HuH-7.5 (cell line): Measurements from ENCODE around the gene GGT6.
"Not testable (repeated sequence)": the region's sequence is repeated elsewhere in the genome, so short reads cannot be mapped to it uniquely, and the experiment has no call there.

ENCODE experiments used
- DNase-seq: peaks from one replicate; pipeline ENCODE4 v3.0.0; 2011; ENCODE audit warnings: low spot score

GGT6 gene

GRCh38 chr17:4560421-4560820 is at the start of gene GGT6:
Gene GGT6 (minus strand): TSS chr17:4560577. CDS start chr17:4560521, 56 bp downstream.
- DNase-seq: no peak

- no peak for DNase-seq
Measured at GRCh38 chr17:4610162-4610561, 49.8 kb upstream of the GGT6 start.

GRCh38 chr17:4609761-4610160 is 49.4 kb upstream of the GGT6 start:
- no peak for DNase-seq

DNA sequence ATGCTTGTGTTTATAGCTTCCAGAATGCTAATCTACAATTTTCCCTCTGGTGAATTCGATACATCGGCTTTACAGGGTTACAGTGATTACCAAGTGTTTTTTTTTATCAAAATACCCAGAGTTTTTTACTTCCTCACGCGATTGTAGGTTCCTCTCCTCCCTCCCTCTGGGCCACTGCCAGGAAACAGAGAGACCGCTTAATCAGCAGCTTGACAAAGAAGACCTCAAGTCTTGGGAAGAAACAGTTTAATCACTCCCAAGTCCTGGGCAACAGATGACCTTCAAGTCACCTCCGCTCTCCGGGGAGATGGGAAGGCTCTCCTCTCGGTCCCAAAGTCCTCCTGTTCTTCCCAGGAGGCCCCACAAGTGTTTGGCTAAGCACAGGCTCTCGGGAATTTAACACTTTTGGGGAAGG is 47.4 kb upstream of the GGT6 start:
- no peak for DNase-seq

- no peak for DNase-seq
Measured at GRCh38 chr17:4607261-4607741, 46.9 kb upstream of the GGT6 start.

DNA sequence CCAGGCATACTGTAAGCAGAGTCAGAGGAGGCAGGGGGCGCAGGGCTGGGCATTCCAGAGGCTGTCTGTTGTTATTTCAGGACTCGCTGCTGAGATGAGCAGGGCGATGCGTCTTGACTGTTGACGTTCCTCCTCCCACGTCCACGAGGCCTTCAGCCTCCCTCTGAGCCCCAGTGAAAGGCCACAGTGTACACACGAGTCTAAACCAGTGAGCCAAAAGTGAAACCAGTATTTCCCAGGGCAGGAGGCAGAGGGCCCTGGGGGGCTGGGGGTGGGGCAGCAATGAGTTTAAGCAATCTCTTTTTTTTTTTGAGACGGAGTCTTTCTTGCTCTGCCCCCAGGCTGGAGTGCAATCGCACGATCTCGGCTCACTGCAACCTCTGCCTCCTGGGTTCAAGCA is 45.4 kb upstream of the GGT6 start:
- DNase-seq: no peak

DNA sequence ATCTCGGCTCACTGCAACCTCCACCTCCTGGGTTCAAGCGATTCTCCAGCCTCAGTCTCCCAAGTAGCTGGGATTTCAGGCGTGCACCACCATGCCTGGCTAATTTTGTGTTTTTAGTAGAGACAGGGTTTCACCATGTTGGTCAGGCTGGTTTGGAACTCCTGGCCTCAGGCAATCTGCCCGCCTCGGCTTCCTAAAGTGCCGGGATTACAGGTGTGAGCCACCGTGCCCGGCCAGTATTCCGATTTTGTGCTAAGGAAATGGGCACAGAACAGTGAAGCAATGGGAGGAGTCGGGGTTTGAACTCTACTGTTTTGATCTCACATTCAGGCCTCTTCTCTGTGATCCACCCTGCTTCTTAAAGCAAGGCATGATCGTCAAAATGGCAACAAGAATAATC is 44.4 kb upstream of the GGT6 start:
- not testable (repeated sequence) for DNase-seq

DNA sequence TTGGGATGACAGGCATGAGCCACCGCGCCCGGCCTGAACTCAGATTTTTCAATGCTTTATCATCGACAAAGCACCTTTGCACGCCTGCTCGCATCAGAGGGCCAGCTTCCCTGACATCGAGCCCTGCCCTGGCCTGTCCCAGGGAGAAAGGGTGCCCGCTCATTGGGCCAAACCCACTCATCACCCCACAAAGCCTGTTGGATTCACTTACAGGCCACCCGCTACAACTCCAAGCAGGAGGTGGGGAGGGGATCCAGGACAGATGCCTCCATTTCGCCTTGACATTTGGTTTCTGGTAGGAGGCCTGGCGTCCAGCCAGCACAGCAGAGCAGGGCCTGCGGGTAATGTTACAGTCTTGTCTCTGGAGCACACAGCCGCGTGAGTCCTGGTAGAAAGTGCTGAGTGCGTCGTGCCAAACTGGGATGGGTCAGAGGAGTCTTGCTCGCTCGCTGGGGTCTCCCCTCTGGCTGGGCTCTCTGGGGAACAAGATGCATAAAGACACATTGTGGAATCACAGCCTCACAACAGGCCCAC is 43.8 kb upstream of the GGT6 start:
- DNase-seq: no peak

- no peak for DNase-seq
Measured at GRCh38 chr17:4602041-4602440, 41.7 kb upstream of the GGT6 start.

GRCh38 chr17:4601326-4601725 is 40.9 kb upstream of the GGT6 start:
- no peak for DNase-seq

DNA sequence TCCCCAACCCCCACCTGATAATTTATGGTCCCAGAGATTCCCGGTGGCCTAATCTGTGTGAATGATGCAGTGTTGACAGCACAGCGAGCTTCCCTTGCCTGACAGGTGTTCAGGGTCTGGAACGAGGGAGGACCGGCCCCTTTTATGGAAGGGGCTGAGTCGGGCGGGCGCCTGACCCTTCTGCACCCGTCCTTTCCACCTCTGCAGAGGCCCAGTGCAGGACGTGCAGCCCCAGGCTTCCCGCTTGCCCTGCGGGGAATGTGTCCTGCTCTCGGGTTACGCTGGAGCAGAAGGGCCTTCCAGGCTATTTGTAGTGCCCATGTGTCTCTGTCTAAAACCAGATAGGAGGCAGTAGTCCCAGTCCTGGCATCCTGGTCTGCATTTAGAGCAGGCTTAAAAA is 40.2 kb upstream of the GGT6 start:
- no peak for DNase-seq

DNA sequence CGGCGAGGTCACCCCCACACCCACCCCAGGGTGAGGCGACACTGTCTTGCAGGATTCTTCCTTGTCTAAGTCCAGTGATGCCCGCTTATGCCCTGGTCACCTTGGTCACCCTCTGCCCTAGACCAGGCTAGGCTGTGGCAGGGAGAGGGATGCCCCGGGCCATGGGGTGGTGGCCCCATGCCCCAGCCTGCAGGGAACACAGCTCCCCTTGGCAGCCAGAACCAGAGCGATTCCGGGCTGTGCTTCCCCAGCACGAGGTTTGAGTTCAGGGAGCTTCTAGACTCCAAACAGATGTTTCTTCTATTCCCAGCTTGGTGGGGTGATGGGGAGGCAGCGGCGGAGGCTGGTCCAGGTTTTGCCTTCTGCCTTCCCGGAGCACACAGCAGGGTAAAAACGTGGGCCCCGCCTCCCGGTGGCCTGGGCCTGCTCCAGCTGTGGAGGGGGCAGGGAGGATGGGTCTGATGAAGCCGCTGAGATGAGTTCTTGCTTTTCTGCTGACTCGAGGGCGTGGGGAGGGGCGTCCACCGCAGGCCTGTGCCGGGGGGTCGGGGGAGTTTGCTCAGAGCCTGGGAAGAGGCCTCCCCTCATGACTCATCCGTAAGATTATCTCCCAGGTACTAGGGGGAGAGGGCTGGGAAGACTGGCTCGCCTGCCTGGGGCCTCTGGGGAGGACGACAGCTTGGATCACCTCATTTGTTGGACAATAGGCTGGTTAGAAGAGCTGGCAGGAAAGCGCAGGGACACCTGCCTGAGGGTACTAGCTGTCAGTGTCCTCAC is 39.3 kb upstream of the GGT6 start:
- no peak for DNase-seq

DNA sequence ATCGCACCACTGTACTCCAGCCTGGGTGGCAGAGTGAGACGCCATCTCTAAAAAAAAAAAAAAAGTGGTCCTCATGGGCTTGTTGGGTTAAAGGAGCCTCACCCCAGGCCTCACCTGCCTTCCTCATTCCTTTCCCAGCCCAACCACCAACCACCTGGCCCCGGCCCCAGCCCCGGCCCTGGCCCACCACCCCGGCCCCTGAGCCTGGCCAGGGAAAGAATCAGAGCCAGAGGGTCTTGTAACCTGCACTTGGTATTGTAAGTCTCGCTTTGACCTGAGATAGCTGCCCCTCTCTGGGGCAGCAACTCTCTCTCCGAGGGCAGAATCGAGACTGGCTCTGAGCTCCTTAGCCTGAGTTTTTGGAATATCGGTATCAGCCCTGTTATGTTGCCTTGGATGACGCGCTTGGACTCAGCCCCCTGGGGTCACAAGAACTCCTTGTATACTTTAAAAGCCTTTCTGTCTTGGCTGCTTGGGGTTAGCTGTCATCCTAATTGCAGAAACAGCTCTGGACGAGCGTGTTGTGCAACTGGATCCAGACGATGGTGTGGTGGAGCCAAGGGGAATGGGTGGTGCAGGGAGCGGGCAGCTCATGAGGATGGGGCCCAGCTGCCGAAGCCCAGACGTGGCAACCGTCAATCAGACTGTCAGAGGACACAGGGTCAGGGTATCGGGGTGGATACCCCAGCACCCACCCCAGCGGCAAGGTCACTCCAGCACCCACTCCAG is 38.6 kb upstream of the GGT6 start:
- DNase-seq: no peak

GRCh38 chr17:4597975-4598374 is 37.6 kb upstream of the GGT6 start:
- no peak for DNase-seq

DNA sequence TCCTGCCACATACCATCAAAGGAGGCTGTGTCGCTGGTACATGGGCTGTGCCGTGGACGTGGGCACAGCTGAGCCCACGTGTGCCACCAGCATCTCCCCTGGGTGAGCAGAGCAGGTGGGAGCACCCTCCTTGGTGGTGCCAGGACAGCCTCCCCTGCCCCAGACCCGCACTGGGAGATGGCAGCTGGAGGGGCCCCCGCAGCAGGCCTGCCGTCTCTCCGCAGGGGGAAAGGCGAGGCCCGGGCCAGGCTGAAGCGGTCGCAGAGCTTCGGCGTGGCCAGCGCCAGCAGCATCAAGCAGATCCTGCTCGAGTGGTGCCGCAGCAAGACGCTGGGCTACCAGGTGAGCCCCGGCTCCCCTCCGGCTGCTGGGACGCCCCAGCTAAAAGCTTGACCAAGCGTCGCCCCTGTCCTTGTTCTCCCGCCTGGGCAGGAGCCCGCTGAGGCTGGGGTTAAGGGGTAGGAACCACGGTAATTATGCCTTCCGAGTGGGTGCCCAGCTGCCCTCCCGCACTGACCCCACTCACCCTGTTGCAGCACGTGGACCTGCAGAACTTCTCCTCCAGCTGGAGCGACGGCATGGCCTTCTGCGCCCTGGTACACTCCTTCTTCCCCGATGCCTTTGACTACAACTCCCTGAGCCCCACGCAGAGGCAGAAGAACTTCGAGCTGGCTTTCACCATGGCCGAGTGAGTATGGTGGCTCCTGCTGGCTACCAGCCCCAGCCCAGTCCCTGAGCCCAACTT is 36.4 kb upstream of the GGT6 start:
- DNase-seq: no peak

GRCh38 chr17:4595685-4596342 is 35.4 kb upstream of the GGT6 start:
- not testable (repeated sequence) for DNase-seq

DNA sequence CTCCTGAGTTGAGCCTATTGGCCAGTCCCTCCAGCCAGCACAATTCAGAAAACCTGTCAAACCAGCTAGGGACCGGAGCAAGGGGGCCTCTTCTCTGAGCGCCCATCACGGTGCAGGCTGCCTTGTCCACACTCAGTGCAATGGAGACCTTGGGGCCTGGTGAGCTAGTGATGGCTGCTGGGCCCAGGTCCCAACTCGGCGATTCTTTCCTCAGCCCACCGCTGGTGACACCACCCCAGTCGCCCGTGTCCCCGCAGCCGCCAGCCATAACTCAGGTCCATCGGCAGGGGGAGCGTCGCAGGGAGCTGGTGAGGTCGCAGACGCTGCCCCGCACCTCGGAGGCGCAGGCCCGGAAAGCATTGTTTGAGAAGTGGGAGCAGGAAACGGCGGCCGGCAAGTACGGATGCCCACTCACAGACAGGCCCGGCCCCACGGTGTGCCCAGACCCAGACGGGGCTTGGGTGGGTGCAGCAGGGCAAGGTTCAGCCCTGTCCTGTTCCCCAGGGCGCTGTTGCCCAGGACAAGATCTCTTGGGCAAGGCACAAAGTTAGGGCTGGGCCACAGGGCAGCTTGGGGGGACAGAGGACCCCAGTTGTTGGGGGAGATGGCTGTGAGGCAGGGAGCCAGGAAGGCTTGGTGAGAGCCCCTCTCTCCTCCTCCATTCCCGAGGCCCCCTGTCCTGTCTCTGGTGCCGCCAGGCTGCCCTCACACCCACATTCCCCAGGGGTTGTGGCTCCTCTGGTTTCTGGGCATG is 34.7 kb upstream of the GGT6 start:
- no peak for DNase-seq

- DNase-seq: no peak
Measured at GRCh38 chr17:4594406-4594805, 34.0 kb upstream of the GGT6 start.

DNA sequence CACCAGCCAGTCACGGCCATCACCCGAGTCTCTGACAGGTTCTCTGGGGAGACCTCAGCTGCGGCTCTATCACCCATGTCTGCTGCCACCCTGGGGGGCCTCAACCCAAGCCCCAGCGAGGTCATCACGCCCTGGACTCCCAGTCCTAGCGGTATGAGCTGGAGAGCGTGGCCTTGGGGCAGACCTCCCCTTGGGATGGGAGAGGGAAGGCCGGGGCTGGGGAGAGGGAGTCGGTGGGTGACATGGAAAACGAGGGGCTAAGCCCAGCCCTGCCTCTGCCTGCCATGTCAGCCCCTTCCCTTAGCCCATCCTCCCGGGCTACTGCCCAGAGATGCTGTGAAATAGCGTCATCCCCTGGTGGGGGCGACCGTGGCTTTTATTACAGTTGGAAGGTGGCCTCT is 32.6 kb upstream of the GGT6 start:
- no peak for DNase-seq

- DNase-seq: no peak
Measured at GRCh38 chr17:4592240-4593005, 32.0 kb upstream of the GGT6 start.
